ENCODE measurements around the gene SORL1.

Gene SORL1

GRCh38 chr11:121669422-121669821 lies 217.3 kb downstream of the SORL1 start:
- TF ChIP-seq, protein P1, sequence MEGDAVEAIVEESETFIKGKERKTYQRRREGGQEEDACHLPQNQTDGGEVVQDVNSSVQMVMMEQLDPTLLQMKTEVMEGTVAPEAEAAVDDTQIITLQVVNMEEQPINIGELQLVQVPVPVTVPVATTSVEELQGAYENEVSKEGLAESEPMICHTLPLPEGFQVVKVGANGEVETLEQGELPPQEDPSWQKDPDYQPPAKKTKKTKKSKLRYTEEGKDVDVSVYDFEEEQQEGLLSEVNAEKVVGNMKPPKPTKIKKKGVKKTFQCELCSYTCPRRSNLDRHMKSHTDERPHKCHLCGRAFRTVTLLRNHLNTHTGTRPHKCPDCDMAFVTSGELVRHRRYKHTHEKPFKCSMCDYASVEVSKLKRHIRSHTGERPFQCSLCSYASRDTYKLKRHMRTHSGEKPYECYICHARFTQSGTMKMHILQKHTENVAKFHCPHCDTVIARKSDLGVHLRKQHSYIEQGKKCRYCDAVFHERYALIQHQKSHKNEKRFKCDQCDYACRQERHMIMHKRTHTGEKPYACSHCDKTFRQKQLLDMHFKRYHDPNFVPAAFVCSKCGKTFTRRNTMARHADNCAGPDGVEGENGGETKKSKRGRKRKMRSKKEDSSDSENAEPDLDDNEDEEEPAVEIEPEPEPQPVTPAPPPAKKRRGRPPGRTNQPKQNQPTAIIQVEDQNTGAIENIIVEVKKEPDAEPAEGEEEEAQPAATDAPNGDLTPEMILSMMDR (IDR thresholded peaks at IDR 0.05) = no peak

DNA sequence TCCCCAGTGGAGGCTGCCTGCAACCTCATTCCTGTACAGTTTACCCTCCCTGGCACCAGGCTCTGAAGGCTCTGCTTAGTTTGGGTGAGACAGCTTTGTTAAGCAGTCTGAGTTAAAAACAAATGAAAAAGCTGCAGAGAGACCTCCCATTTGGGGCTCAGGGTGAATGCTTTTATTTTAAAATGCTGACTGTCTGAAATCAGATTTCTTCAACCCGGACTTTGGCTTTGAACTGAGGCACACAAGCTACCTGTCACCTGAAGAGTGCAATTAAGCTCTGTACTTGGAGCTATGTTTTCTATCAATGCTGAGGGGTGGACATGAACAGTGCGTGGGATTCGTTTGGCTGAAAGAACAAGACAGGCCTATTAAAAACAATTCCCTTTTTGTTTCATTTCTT lies 218.2 kb downstream of the SORL1 start:
- TF ChIP-seq, protein P1 (IDR thresholded peaks at IDR 0.05) = no peak

DNA sequence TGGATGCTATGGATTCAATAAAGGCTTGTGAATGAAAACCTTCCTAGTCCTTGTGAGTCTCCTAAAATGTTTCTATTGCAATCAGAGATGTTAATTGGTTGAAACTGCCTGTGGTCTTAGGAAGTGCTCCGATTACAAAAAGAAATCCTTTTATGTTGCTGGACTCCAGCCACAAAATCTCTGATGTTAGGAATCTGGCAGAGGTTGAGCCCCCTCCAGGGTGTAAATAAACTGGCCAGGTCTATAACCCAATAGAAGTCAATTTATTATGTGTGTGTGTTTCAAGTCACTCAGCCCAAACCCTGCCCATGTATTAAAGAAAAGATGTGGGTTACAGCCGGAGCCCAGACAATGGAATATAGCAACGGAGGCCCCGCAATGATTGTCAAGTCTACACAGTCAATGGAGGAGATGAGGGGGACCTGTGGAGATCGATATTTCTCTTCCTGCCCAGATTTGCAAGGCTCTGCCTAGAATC lies 218.7 kb downstream of the SORL1 start:
- TF ChIP-seq, protein P1 (IDR thresholded peaks at IDR 0.05) = no peak

GRCh38 chr11:121671283-121672168 lies 219.4 kb downstream of the SORL1 start:
- TF ChIP-seq, protein P1 (IDR thresholded peaks at IDR 0.05) = no peak

- TF ChIP-seq, protein P1 (IDR thresholded peaks at IDR 0.05) = no peak
Measured at GRCh38 chr11:121672630-121673487, 220.7 kb downstream of the SORL1 start.

GRCh38 chr11:121681550-121682268 lies 229.6 kb downstream of the SORL1 start:
- TF ChIP-seq, protein P1 (IDR thresholded peaks at IDR 0.05) = no peak
